ENCODE measurements around the gene ZGPAT.
"Not testable (repeated sequence)": the region's sequence is repeated elsewhere in the genome, so short reads cannot be mapped to it uniquely, and the experiment has no call there.

Gene ZGPAT

DNA sequence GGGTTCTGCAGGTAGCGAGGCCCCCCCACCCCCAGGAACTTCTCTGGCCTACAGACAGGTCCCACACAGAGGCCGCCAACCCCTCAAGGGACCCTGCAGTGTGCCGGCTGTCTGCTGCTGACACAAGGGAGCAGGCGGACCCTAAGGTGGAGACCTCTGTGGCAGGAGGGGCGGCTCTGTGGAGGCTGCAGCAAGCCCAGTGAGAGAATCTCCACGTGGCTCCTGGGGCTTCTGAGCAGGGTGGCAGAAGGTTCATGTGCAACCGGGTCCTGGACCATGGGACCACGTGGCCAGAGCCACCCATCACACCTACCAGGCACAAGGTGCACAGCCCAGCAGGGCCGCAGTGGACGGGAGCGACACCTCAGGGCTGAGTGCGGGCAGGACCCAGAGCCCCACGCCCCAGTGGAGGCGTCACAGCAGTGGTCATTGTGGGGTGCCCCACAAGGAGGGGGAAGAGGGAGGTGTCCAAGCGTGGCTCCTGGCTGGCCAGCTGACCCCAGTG is 4.3 kb upstream of the ZGPAT start:
- no peak for DNase-seq

DNA sequence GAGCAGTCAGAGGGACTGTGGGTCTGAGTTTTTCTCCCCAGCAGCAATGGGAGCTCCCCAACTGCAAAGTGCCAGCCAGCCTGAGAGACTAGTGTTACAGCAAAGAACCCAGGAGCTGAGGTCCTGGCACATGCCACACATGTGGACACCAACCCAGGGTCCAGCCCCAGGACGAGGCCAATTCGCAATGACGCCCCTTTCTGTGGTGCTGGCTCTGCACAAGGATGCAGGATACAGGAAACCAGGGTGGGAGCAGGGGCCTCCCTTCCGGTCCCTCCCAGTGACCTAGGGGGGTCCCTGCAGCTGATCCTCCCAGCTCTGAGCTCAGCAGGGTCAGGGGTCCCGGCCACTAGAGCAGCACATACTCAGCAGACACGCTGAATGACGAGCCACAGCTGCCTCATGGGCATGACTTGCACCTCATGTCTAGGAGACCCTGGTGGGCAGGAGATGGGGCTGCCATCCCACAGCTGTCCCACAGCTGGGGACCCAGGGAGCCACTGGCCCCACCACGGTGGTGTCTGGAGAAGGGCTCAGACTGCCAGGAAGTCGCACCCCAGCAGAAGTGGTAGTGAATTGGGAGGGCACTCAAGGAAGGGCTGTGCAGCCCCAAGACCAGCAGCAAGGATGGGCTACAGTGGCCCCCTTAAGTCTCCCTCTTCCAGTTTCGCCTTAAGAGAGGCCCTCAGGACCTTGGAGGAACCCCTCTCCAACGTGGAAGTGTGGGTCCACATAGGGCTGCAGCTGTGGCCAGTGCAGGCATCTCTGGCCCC is 3.7 kb upstream of the ZGPAT start:
- DNase-seq, result no peak

DNA sequence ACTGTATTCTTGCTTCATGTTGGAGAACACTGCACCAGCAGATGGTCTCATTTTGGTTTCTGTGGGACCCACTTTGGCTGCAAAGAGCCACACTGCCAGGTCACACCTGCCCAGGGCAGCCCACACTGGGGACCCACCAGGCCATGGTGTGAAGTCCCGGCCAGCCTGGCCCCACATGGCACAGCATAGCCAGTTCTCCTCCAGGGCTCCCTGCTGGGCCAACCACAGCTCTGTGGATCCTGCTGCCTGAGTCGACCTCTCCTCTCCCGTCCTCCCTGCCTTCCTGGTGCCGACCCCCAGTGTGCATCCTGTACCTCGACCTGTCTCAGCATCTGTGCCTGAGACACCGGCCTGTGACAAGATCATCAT is 3.1 kb upstream of the ZGPAT start:
- DNase-seq, result no peak

DNA sequence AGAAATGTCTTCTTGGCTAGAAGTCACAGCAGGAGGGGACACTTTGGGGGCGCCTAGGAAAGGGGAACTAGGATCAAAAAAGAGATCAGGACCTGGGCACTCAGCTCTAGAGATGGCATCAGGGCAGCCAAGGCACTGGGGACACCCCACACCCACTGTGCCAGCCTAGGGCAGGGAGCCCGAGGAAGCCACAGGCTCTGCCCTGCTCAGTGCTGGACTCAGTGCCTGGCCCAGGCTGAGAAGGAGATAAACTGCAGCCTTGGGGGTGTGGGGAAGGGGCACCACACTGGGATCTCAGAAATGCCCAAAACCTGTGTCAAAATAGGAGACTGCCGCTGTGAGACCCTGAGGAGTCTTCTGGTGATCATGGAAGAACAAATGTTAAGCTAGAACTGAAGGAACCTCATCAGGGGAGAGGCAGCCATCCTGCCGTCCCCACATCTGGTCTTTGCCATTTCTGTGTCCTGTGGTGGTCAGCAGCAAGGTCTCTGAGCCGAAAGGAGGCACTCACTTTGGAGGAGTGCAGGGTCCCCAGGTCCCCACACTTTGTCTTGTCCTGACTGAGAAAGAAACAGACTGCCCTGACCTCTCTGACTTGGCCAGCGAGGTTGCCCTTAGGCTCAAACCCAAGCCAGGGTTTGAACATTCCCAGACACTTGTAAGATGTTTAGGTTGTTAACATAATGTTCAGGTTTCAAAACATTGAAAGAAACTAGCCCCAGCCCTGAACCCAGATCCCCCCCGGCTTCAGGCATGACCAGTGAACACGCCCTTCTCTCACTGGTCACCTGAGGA is 2.4 kb upstream of the ZGPAT start:
- DNase-seq, result no peak

DNA sequence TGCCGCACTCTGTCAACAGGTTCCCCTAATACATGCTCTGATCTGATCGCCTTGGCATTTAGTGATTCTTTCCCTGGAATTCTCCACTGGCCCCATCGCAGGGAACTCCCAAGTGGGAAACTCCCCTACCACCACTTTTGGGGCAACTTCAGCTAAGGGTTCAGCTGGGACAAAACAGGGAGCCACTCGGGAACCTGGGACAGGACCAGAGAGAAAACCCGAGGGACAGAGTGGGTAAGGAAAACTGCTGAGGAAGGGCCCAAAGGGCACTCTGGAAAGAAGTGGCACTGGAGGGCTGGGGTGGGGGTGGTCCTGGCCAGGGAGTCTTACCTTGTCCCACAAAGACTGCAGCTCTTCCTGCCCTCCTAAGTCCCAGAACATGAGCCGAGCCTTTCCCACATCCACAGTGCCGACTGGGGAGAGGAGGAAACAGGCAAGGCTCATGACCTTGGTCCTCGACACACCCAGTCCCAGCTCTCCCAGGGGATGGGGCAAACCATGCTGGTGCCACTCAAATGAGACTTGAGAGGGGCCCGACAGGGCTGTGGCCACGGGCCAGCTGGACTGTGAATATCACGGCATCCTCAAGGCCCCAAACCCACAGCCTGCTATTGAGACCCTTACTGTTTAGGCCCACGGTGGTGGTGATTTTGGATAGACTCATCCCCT is 1.7 kb upstream of the ZGPAT start:
- DNase-seq, result no peak

DNA sequence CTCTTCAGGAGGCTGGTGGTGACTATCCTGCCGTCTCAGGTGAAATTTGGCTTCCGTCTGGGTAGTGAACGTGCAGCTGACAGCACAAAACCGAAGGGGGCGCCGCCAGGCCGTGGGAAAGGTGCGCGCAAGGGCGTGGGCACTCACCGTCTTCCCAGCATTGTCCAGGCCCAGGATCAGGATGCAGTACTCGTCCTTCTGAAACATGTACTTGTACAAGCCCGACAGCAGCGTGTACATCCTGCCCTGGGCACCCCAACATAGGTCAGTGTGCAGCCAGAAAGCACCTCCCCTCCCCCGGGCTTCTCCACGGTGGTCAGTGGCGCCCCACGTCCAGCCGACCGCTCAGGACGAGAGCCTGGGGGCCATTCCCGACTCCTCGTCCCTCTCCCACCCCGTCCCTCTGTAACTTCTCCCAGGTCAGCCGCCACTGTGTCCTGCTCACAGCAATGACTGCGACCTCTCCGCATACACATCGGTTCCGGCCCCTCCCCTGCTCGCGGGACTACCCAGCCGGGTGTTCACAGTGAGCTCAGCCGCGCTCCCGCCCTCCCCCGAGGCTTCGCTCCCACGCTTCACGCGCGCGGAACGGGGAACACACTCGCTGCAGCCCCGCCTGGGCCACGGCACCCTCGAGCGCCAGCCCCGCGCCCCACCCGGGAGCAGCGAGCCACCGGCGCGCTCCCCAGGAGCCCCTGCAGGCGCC is 834 bp upstream of the ZGPAT start:
- DNase-seq, result no peak

DNA sequence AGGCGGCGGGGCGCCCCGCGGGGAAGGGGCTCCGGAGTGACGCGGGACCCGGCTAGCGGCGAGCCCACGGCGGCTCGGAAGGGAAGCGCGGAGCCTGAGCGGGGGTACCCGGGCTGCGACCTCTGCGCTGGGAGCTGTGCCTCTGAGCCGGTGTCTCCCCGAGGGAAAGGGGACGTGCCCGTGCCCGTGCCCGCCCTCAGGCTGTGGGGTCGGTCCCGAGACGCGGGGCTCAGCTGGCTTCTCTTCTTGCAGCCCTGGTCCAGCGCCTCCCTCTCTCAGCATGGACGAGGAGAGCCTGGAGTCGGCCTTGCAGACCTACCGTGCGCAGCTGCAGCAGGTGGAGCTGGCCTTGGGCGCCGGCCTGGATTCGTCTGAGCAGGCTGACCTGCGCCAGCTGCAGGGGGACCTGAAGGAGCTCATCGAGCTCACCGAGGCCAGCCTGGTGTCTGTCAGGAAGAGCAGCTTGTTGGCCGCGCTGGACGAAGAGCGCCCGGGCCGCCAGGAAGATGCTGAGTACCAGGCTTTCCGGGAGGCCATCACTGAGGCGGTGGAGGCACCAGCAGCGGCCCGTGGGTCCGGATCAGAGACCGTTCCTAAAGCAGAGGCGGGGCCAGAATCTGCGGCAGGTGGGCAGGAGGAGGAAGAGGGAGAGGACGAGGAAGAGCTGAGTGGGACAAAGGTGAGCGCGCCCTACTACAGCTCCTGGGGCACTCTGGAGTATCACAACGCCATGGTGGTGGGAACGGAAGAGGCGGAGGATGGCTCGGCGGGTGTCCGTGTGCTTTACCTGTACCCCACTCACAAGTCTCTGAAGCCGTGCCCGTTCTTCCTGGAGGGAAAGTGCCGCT is 686 bp downstream of the ZGPAT start:
- DNase-seq, result no peak

DNA sequence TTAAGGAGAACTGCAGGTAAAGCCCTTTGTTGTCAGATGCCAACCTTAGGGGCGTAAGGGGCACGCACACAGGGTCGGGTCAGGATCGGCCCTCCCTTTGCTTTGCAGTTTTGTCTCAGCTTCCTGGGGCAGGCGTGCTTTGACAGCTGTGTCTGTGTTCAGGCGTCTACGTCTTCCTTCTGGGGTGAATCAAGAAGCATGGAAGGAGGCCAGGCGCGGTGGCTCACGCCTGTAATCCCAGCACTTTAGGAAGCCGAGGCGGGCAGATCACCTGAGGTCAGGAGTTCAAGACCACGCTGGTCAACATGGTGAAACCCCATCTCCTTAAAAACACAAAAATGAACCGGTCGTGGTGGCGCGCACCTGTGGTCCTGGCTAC is 1.3 kb downstream of the ZGPAT start:
- no peak for DNase-seq

DNA sequence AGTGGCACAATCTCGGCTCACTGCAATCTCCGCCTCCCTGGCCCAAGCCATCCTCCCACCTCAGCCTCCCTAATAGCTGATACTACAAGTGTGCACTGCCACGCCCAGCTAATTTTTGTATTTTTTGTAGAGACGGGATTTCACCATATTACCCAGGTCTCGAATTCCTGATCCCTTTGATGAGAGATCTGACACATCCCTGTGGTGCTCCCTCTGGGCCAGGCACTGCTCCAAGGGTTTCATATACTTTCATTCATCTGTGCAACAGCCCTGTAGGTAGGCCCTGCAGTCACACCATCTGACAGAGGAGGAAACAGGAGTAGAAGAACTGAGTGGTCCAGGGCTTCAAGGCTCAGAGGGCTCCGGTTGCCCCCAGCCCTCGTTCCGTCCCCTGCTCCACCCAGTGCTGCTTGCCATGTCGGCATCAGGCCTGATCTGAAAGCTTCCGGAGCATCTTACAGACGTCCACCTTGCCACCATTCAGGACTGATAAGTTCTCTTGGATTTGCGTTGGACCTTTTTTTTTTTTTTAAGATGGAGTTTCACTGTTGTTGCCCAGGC is 3.3 kb downstream of the ZGPAT start:
- no peak for DNase-seq

DNA sequence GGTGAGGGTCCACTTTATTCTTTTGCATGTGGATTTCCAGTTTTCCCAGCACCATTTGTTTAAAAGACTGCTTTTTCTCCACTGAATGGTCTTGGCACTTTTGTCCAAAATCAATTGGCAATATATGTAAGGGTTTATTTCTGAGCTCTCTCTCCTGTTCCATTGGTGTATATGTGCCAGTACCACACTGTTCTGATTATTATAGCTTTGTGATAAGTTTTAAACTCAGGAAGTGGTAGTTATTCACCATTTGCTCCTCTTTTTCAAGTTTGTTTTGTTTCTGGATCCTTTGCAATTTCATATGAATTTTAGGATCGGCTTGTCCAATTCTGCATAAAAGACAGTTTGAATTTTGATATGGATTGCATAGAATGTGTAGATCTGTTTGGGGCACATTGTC is 4.4 kb downstream of the ZGPAT start:
- DNase-seq, result no peak

DNA sequence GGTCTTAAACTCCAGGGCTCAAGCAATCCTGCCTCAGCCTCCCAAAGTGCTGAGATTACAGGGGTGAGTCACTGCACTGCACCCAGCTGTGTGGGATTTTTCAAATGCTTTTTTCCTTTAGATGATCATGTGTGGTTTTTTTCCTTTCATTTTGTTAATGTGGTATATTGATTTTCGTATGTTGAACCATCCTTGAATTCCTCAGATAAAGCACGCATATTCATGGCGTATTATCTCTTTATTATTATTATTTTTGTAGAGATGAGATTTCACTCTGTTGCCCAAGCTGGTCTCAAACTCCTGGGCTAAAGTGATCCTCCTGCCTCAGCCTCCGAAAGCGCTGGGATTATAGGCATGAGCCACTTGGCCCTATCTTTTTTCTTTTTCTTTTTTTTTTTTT is 7.0 kb downstream of the ZGPAT start:
- no peak for DNase-seq

DNA sequence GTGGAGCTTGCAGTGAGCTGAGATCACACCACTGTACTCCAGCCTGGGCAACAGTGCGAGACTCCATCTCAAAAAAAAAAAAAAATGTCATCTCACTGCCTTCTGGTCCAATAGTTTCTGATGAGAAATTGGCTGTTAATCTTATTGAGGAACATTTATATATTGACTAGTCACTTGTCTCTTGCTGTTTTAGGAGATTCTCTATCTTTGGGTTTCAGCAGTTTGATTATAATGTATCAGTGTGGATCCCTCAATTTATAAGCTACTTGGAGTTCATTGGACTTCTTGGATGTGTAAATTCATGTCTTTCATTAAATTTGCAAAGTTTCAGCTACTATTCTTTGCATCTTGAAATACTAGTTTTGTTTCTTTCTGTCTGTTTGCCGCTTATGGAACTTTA is 11.2 kb downstream of the ZGPAT start:
- no peak for DNase-seq

DNA sequence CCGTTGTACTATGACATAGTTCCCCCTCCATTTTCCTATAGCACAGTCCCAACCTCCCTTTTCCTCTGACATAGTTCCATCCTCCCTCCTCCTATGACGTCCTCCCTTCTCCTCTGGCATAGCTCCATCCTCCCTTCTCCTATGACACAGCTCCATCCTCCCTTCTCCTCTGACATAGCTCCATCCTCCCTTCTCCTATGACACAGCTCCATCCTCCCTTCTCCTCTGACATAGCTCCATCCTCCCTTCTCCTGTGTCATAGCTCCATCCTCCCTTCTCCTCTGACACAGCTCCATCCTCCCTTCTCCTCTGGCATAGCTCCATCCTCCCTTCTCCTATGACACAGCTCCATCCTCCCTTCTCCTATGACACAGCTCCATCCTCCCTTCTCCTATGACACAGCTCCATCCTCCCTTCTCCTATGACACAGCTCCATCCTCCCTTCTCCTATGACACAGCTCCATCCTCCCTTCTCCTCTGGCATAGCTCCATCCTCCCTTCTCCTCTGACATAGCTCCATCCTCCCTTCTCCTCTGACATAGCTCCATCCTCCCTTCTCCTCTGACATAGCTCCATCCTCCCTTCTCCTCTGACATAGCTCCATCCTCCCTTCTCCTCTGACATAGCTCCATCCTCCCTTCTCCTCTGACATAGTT is 15.3 kb downstream of the ZGPAT start:
- not testable (repeated sequence) for DNase-seq

DNA sequence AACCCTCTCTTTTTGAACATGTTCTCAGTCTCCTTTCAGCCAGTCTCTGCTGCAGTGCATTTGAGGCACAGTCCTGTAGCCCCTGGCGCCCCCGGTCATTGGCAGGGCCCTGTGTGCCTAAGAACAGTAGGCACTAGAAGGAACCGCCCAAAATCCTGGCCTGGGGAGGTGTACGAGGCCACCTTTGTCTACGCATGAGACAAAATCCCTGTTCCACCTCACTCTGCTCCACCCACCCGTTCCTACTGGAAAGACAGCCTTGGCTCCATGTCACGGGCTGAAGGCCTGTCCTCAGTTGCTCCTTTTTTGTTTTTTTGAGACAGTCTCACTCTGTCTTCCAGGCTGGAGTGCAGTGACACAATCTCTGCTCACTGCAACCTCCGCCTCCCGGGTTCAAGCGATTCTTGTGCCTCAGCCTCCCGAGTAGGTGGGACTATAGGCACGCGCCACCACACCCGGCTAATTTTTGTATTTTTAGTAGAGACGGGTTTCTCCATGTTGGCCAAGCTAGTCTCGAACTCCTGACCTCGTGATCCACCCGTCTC is 22.4 kb downstream of the ZGPAT start:
- not testable (repeated sequence) for DNase-seq

DNA sequence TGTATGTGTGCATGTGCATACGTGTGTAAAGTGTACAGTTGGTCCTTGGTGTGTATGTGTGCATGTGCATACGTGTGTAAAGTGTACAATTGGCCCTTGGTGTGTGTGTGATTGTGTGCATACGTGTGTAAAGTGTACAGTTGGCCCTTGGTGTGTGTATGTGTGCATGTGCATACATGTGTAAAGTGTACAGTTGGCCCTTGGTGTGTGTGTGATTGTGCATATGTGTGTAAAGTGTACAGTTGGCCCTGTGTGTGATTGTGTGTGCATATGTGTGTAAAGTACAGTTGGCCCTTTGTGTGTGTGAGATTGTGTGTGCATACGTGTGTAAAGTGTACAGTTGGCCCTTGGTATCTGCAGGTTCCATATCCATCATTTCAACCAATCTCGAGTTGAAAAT is 23.6 kb downstream of the ZGPAT start:
- DNase-seq, result no peak

DNA sequence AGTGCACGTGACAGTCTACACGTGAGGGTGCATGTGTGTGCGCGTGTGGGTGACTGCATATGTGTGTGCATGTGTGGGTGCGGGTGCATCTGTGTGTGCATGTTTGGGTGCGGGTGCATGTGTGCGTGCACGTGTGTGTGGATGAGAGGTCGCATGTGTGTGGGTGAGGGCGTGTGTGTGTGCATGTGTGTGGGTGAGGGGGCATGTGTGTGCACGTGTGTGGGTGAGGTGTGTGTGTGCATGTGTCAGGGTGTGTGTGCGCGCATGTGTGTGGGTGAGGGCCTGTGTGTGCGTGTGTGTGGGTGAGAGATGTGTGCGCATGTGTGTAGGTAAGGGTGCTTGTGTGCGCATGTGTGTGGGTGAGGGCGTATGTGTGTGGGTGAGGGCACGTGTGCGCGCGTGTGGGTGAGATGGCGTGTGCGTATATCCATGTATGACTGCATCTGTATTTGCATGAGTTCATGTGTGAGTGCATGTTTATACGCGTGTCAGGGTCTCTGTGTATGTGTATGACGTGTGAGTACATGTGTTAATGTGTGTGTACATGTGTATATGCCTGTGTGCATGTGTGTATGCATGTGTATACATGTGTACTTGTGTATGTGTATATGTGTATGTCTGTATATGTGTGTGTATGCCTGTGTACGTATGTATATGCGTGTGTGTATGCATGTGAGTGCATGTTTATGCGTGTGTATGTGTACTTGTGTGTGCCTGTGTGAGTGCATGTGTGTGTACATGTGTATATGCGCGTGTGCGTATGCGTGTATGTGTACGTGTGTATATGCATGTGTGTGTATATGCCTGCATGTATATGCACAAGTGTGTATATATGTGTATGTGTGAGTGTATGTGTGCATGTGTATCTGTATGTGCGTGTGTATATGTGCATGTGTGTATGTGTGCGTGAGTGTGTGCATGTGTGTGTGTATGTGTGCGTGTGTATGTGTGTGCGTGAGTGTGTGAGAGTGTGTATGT is 24.6 kb downstream of the ZGPAT start:
- no peak for DNase-seq

DNA sequence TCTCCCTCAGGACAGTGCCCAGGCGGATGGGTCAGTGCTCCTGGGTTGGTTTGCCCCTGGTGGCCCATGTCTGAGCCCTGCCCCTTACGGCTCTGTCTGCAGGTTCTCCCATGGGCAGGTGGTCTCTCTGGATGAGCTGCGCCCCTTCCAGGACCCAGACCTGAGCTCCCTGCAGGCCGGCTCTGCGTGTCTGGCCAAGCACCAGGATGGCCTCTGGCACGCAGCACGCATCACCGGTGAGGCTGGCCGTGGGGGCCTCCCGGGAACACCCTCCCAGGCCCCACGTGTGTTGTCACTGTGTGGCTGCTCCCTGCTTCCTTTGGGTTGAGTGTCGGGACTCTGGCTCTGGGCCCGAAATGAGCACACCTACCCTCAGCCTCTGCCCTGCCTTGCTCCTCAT is 25.3 kb downstream of the ZGPAT start:
- DNase-seq, result no peak

DNA sequence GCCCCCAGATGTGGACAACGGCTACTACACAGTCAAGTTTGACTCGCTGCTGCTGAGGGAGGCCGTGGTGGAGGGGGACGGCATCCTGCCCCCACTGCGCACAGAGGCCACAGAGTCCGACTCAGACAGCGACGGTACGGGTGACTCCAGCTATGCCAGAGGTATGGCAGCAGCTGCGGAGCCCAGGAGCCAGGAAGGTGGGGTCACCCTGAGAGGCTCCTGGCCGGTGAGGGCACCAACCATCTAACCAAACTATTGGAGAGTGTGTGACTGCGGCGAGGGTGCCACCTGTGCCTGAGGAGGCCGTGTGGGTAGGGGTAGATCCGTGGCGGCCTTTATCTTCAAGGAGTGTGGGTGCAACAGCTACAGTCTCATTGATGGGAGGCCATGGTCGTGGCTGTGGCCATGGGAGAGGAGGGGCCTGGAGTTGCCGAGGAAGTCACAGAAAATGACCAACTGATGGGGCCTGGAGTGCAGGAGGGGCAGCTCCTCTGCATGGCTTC is 25.8 kb downstream of the ZGPAT start:
- no peak for DNase-seq

All from fibroblast of skin of abdomen (primary cell).